CD4-positive, alpha-beta T cell (primary cell): ENCODE measurements around the gene VTCN1. TPM values are rescaled to one million over a fixed set of nuclear protein-coding genes. Genes with fewer than 3 reads are reported as not detected.

ENCODE experiments used
- ATAC-seq: fragments of 200-7000 bp; cut with Tn5 transposase; one replicate; pipeline ENCODE4 v1.10.0; 2022; ENCODE audit warnings: mild to moderate bottlenecking; ENCODE audit not compliant: poor library complexity
- CTCF ChIA-PET: fragments of 350-600 bp; sonication (Branson Sonifier 250); formaldehyde crosslinking; loops from one replicate; lab custom pipeline; 2021; ENCODE audit warnings: antibody characterized with exemption, inconsistent platforms; lab: Charles Lee
- POLR2A ChIA-PET: fragments of 350-600 bp; sonication (Branson Sonifier 250); formaldehyde crosslinking; loops from one replicate; lab custom pipeline; 2021; ENCODE audit warnings: antibody characterized with exemption, inconsistent platforms; lab: Charles Lee
- DNase-seq, 14 experiments: peaks; one replicate each; pipeline ENCODE4 v3.0.0-alpha.2; 2013 to 2020; ENCODE audit warnings: mixed read lengths in 2 of 14
- H3K27ac ChIP-seq, 2 donors: one replicate each; pipeline versions ENCODE4 v1.5.1 to v1.7.0; 2013; ENCODE audit warnings: low read length in 2 of 2, low read depth in 1 of 2, mild to moderate bottlenecking in 1 of 2
- H3K27me3 ChIP-seq, 2 experiments: 1 replicate in 1 of 2; 2 replicates in 1 of 2; pipeline versions ENCODE4 v1.6.1 to v1.7.0; 2013; ENCODE audit warnings: low read length in 2 of 2, control low read depth in 1 of 2, mild to moderate bottlenecking in 1 of 2, moderate library complexity in 1 of 2; ENCODE audit not compliant: insufficient read depth in 2 of 2, control insufficient read depth in 1 of 2
- H3K36me3 ChIP-seq: one replicate; pipeline ENCODE4 v1.6.1; 2013; ENCODE audit warnings: low read length, control low read depth; ENCODE audit not compliant: insufficient read depth
- H3K4me1 ChIP-seq: one replicate; pipeline ENCODE4 v1.6.1; 2013; ENCODE audit warnings: low read length, control low read depth; ENCODE audit not compliant: insufficient read depth
- H3K4me3 ChIP-seq: one replicate; pipeline ENCODE4 v1.5.1; 2013; ENCODE audit warnings: mild to moderate bottlenecking, low read length, moderate library complexity
- H3K9me3 ChIP-seq, 2 experiments: 1 replicate in 1 of 2; 2 replicates in 1 of 2; pipeline versions ENCODE4 v1.6.1 to v1.7.0; 2013; ENCODE audit warnings: low read length in 2 of 2, mild to moderate bottlenecking in 2 of 2, control low read depth in 1 of 2, moderate library complexity in 1 of 2; ENCODE audit not compliant: control insufficient read depth in 1 of 2, insufficient read depth in 1 of 2
- H3K27ac Mint-ChIP-seq: one replicate; pipeline ENCODE4 v1.8.0; 2020; ENCODE audit warnings: mixed read lengths
- H3K27me3 Mint-ChIP-seq: one replicate; pipeline ENCODE4 v1.8.0; 2021; ENCODE audit warnings: mixed read lengths
- H3K36me3 Mint-ChIP-seq: one replicate; pipeline ENCODE4 v1.8.0; 2021; ENCODE audit warnings: low read depth, mixed read lengths
- H3K4me1 Mint-ChIP-seq: one replicate; pipeline ENCODE4 v1.8.0; 2021; ENCODE audit warnings: low read depth, mixed read lengths
- H3K4me3 Mint-ChIP-seq: one replicate; pipeline ENCODE4 v1.8.0; 2020; ENCODE audit warnings: mild to moderate bottlenecking, mixed read lengths
- H3K9me3 Mint-ChIP-seq: one replicate; pipeline ENCODE4 v1.8.0; 2020; ENCODE audit warnings: mixed read lengths
- CTCF ChIP-seq: fragments of 200-600 bp; IDR thresholded peaks from one replicate; pipeline ENCODE4 v1.8.0; 2022; ENCODE audit warnings: antibody characterized with exemption, mild to moderate bottlenecking
- intact Hi-C, 2 experiments: fragments of 100-400 bp; cut with DNase I in 1 of 2; cut with micrococcal nuclease in 1 of 2; formaldehyde crosslinking; loops; one replicate each; pipeline versions ENCODE4 v1.15.1 to v1.9.0; 2023 to 2025; cut with DNase I, micrococcal nuclease
- total RNA-seq, 174 experiments: library from RNA in 2 of 174; stranded (reverse) in 2 of 174; gene quantifications; one replicate each; pipeline ENCODE4 v1.2.3 and lab custom pipeline; 2021 to 2026

Gene VTCN1
- total RNA-seq, 2 experiments from 2014 or later: not detected

- no peak overlapping the region for H3K27ac ChIP-seq
- ATAC-seq (no peak), DNase-seq (no peak)
- H3K27me3 ChIP-seq: peaks cover 4 to 8% of the 10 kb centered on the region in 2 experiments
- POLR2A ChIA-PET: no interaction called here
- peaks cover 0 to 6% of the 10 kb centered on the region in 2 experiments for H3K9me3 ChIP-seq
- H3K27me3 Mint-ChIP-seq: peaks cover 16% of the 10 kb centered on the region
- H3K4me3 Mint-ChIP-seq: no peak overlapping the region
- intact Hi-C loops: no loop called here
- H3K27ac Mint-ChIP-seq: no peak overlapping the region
- H3K4me1 Mint-ChIP-seq: no peaks in the 10 kb centered on the region
- H3K9me3 Mint-ChIP-seq: peaks cover 12% of the 10 kb centered on the region
- H3K36me3 ChIP-seq: no peaks in the 10 kb centered on the region
- H3K4me3 ChIP-seq: no peak overlapping the region
- CTCF ChIA-PET: no interaction called here
- no peaks in the 10 kb centered on the region for H3K36me3 Mint-ChIP-seq
- no peak for TF ChIP-seq CTCF
- H3K4me1 ChIP-seq: no peaks in the 10 kb centered on the region
These were observed 21.8 kb downstream of the VTCN1 start for GRCh38 chr1:117188816-117189437.

- H3K27ac ChIP-seq: no peak overlapping the region
- ATAC-seq (no peak), DNase-seq (no peak)
- CTCF ChIA-PET: no interaction called here
- no peaks in the 10 kb centered on the region for H3K36me3 ChIP-seq
- H3K27me3 ChIP-seq: peaks cover 4 to 8% of the 10 kb centered on the region in 2 experiments
- H3K4me1 ChIP-seq: no peaks in the 10 kb centered on the region
- no peak overlapping the region for H3K4me3 ChIP-seq
- intact Hi-C loops: no loop called here
- peaks cover 0 to 6% of the 10 kb centered on the region in 2 experiments for H3K9me3 ChIP-seq
- no peak for TF ChIP-seq CTCF
- Mint-ChIP-seq H3K27me3 (peaks cover 16% of the 10 kb centered on the region), H3K9me3 (peaks cover 12% of the 10 kb centered on the region), H3K4me3 (no peak overlapping the region), H3K36me3 (no peaks in the 10 kb centered on the region), H3K4me1 (no peaks in the 10 kb centered on the region), H3K27ac (no peak overlapping the region)
- POLR2A ChIA-PET: no interaction called here
These were observed 22.4 kb downstream of the VTCN1 start for GRCh38 chr1:117188170-117188815.

GRCh38 chr1:117183112-117183511, 27.6 kb downstream of the VTCN1 start:
- no peaks in the 10 kb centered on the region for H3K36me3 Mint-ChIP-seq
- Histone ChIP-seq H3K27me3 (peaks cover 0 to 3% of the 10 kb centered on the region in 2 experiments), H3K4me1 (no peaks in the 10 kb centered on the region), H3K9me3 (no peaks in the 10 kb centered on the region), H3K27ac (no peak overlapping the region), H3K4me3 (no peak overlapping the region), H3K36me3 (no peaks in the 10 kb centered on the region)
- peaks cover 12% of the 10 kb centered on the region for H3K27me3 Mint-ChIP-seq
- ChIA-PET POLR2A (no interaction called here), CTCF (no interaction called here)
- no peak overlapping the region for H3K4me3 Mint-ChIP-seq
- intact Hi-C loops: no loop called here
- no peaks in the 10 kb centered on the region for H3K9me3 Mint-ChIP-seq
- no peak for TF ChIP-seq CTCF
- DNase-seq (no peak), ATAC-seq (no peak)
- H3K27ac Mint-ChIP-seq: no peak overlapping the region
- H3K4me1 Mint-ChIP-seq: no peaks in the 10 kb centered on the region
